CD4-positive, alpha-beta T cell (primary cell): ENCODE measurements around the gene CTNNA2. TPM values are rescaled to one million over a fixed set of nuclear protein-coding genes. Genes with fewer than 3 reads are reported as not detected.

ENCODE experiments used
- ATAC-seq: fragments of 200-7000 bp; cut with Tn5 transposase; one replicate; pipeline ENCODE4 v1.10.0; 2022; ENCODE audit warnings: mild to moderate bottlenecking; ENCODE audit not compliant: poor library complexity
- CTCF ChIA-PET: fragments of 350-600 bp; sonication (Branson Sonifier 250); formaldehyde crosslinking; loops from one replicate; lab custom pipeline; 2021; ENCODE audit warnings: antibody characterized with exemption, inconsistent platforms; lab: Charles Lee
- POLR2A ChIA-PET: fragments of 350-600 bp; sonication (Branson Sonifier 250); formaldehyde crosslinking; loops from one replicate; lab custom pipeline; 2021; ENCODE audit warnings: antibody characterized with exemption, inconsistent platforms; lab: Charles Lee
- DNase-seq, 14 experiments: peaks; one replicate each; pipeline ENCODE4 v3.0.0-alpha.2; 2013 to 2020; ENCODE audit warnings: mixed read lengths in 2 of 14
- H3K27ac ChIP-seq, 2 donors: one replicate each; pipeline versions ENCODE4 v1.5.1 to v1.7.0; 2013; ENCODE audit warnings: low read length in 2 of 2, low read depth in 1 of 2, mild to moderate bottlenecking in 1 of 2
- H3K27me3 ChIP-seq, 2 experiments: 1 replicate in 1 of 2; 2 replicates in 1 of 2; pipeline versions ENCODE4 v1.6.1 to v1.7.0; 2013; ENCODE audit warnings: low read length in 2 of 2, control low read depth in 1 of 2, mild to moderate bottlenecking in 1 of 2, moderate library complexity in 1 of 2; ENCODE audit not compliant: insufficient read depth in 2 of 2, control insufficient read depth in 1 of 2
- H3K36me3 ChIP-seq: one replicate; pipeline ENCODE4 v1.6.1; 2013; ENCODE audit warnings: low read length, control low read depth; ENCODE audit not compliant: insufficient read depth
- H3K4me1 ChIP-seq: one replicate; pipeline ENCODE4 v1.6.1; 2013; ENCODE audit warnings: low read length, control low read depth; ENCODE audit not compliant: insufficient read depth
- H3K4me3 ChIP-seq: one replicate; pipeline ENCODE4 v1.5.1; 2013; ENCODE audit warnings: mild to moderate bottlenecking, low read length, moderate library complexity
- H3K9me3 ChIP-seq, 2 experiments: 1 replicate in 1 of 2; 2 replicates in 1 of 2; pipeline versions ENCODE4 v1.6.1 to v1.7.0; 2013; ENCODE audit warnings: low read length in 2 of 2, mild to moderate bottlenecking in 2 of 2, control low read depth in 1 of 2, moderate library complexity in 1 of 2; ENCODE audit not compliant: control insufficient read depth in 1 of 2, insufficient read depth in 1 of 2
- H3K27ac Mint-ChIP-seq: one replicate; pipeline ENCODE4 v1.8.0; 2020; ENCODE audit warnings: mixed read lengths
- H3K27me3 Mint-ChIP-seq: one replicate; pipeline ENCODE4 v1.8.0; 2021; ENCODE audit warnings: mixed read lengths
- H3K36me3 Mint-ChIP-seq: one replicate; pipeline ENCODE4 v1.8.0; 2021; ENCODE audit warnings: low read depth, mixed read lengths
- H3K4me1 Mint-ChIP-seq: one replicate; pipeline ENCODE4 v1.8.0; 2021; ENCODE audit warnings: low read depth, mixed read lengths
- H3K4me3 Mint-ChIP-seq: one replicate; pipeline ENCODE4 v1.8.0; 2020; ENCODE audit warnings: mild to moderate bottlenecking, mixed read lengths
- H3K9me3 Mint-ChIP-seq: one replicate; pipeline ENCODE4 v1.8.0; 2020; ENCODE audit warnings: mixed read lengths
- CTCF ChIP-seq: fragments of 200-600 bp; IDR thresholded peaks from one replicate; pipeline ENCODE4 v1.8.0; 2022; ENCODE audit warnings: antibody characterized with exemption, mild to moderate bottlenecking
- intact Hi-C, 2 experiments: fragments of 100-400 bp; cut with DNase I in 1 of 2; cut with micrococcal nuclease in 1 of 2; formaldehyde crosslinking; loops; one replicate each; pipeline versions ENCODE4 v1.15.1 to v1.9.0; 2023 to 2025; cut with DNase I, micrococcal nuclease
- total RNA-seq, 174 experiments: library from RNA in 2 of 174; stranded (reverse) in 2 of 174; gene quantifications; one replicate each; pipeline ENCODE4 v1.2.3 and lab custom pipeline; 2021 to 2026

Gene CTNNA2
- total RNA-seq, 2 experiments from 2014 or later, result not detected

- Mint-ChIP-seq H3K4me3 (no peak overlapping the region), H3K36me3 (no peaks in the 10 kb centered on the region), H3K9me3 (peaks cover 6% of the 10 kb centered on the region), H3K4me1 (no peaks in the 10 kb centered on the region), H3K27ac (no peak overlapping the region), H3K27me3 (no peaks in the 10 kb centered on the region)
- no peak for DNase-seq
- Histone ChIP-seq H3K9me3 (peaks cover 0 to 9% of the 10 kb centered on the region in 2 experiments), H3K4me1 (no peaks in the 10 kb centered on the region), H3K4me3 (no peak overlapping the region), H3K36me3 (no peaks in the 10 kb centered on the region), H3K27ac (no peak overlapping the region), H3K27me3 (no peaks in the 10 kb centered on the region)
- intact Hi-C loops, result no loop called here
- ChIA-PET POLR2A (no interaction called here), CTCF (no interaction called here)
- no peak for ATAC-seq
- no peak for TF ChIP-seq CTCF
Measured at GRCh38 chr2:79960519-79960918, 447.7 kb downstream of the CTNNA2 start.

GRCh38 chr2:79964966-79965365, 452.1 kb downstream of the CTNNA2 start:
- Mint-ChIP-seq H3K36me3 (no peaks in the 10 kb centered on the region), H3K27me3 (no peaks in the 10 kb centered on the region), H3K4me3 (no peak overlapping the region), H3K4me1 (no peaks in the 10 kb centered on the region), H3K27ac (no peak overlapping the region), H3K9me3 (peaks cover 6% of the 10 kb centered on the region)
- POLR2A ChIA-PET, result no interaction called here
- CTCF ChIA-PET, result no interaction called here
- Histone ChIP-seq H3K9me3 (peaks cover 0 to 9% of the 10 kb centered on the region in 2 experiments), H3K27ac (no peak overlapping the region), H3K4me1 (no peaks in the 10 kb centered on the region), H3K36me3 (no peaks in the 10 kb centered on the region), H3K27me3 (no peaks in the 10 kb centered on the region), H3K4me3 (no peak overlapping the region)
- ATAC-seq, result no peak
- intact Hi-C loops, result no loop called here
- no peak for DNase-seq
- TF ChIP-seq CTCF, result no peak

GRCh38 chr2:79966369-79966768, 453.5 kb downstream of the CTNNA2 start:
- CTCF ChIA-PET, result no interaction called here

More at GRCh38 chr2:79966369-79966768, 453.5 kb downstream of the CTNNA2 start:
- no peak overlapping the region for H3K27ac Mint-ChIP-seq
- Histone ChIP-seq H3K27ac (no peak overlapping the region), H3K4me1 (no peaks in the 10 kb centered on the region), H3K27me3 (no peaks in the 10 kb centered on the region), H3K36me3 (no peaks in the 10 kb centered on the region), H3K9me3 (peaks cover 0 to 8% of the 10 kb centered on the region in 2 experiments), H3K4me3 (no peak overlapping the region)
- TF ChIP-seq CTCF, result no peak
- peaks cover 6% of the 10 kb centered on the region for H3K9me3 Mint-ChIP-seq
- H3K4me3 Mint-ChIP-seq, result no peak overlapping the region
- DNase-seq (no peak), ATAC-seq (no peak)
- H3K27me3 Mint-ChIP-seq, result no peaks in the 10 kb centered on the region
- H3K36me3 Mint-ChIP-seq, result no peaks in the 10 kb centered on the region
- intact Hi-C loops, result no loop called here
- POLR2A ChIA-PET, result no interaction called here
- H3K4me1 Mint-ChIP-seq, result no peaks in the 10 kb centered on the region
